VCaP (cell line): ENCODE results near the gene ARHGAP35.
"Not testable (repeated sequence)": the region's sequence is repeated elsewhere in the genome, so short reads cannot be mapped to it uniquely, and the experiment has no call there.

Experiments
- H3K27ac ChIP-seq: fragments of 450-650 bp; 2 replicates; pipeline ENCODE4 v1.5.1; 2017
- CTCF ChIP-seq: fragments of 450-650 bp; conservative IDR thresholded peaks from 2 replicates; pipeline ENCODE4 v1.5.1; 2017; ENCODE audit warnings: mild to moderate bottlenecking, moderate library complexity

Gene ARHGAP35

GRCh38 chr19:46847528-46847927, 13.3 kb upstream of the ARHGAP35 start:
- TF ChIP-seq CTCF, result no peak
- H3K27ac ChIP-seq, result no peak overlapping the region

GRCh38 chr19:46848389-46848788, 12.4 kb upstream of the ARHGAP35 start:
- no peak overlapping the region; the same call in 1 of the 2 replicates for H3K27ac ChIP-seq
- no peak for TF ChIP-seq CTCF

DNA sequence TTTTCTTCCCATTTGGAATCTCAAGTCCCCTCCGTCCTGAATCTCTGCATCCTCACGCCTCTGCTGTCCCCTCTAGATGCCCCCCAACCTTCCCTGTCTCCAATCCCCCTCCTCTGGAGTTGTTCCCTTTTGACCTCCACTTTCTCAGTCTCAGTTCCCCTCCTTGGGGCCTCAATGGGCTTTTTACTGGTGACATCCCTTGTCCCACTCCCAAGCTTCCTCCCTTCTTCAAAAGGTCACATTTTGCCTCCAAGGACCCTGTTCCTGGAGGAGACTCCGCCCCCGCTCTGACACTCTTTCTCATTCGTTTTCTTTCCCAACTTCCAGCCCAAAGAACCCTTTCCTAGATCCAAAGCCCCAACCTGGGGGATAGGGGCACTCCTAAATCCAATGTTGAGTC, 11.2 kb upstream of the ARHGAP35 start:
- H3K27ac ChIP-seq, result peak overlapping the region; percentile 83

GRCh38 chr19:46850228-46851203, 10.3 kb upstream of the ARHGAP35 start, which contains the start of gene AP2S1:
AP2S1 (minus strand) TSS chr19:46850846; CDS start chr19:46850766, 80 bp downstream.
- H3K27ac ChIP-seq, result peak within 1 kb of the TSS; percentile 83
- TF ChIP-seq CTCF, result no peak

More for the DNA sequence above, 11.2 kb upstream of the ARHGAP35 start:
- no peak for TF ChIP-seq CTCF

DNA sequence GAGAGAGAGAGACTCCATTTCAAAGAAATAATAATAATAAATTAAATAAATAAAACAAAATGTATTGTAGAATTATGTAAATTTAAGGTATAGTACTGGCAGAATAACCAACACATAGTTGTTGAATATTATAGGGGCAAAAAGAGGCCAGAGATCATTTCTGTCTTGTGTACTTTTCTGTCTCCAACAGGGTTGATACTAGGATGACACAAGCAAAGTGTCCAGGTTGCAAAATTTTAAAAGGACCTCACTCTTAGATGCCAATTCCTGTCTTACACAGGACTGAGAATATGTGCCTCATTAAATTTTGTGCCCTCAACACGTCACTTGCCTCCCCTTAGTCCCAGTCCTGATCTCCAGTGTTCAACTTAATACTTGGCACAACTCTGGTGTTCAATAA, 8.0 kb upstream of the ARHGAP35 start:
- TF ChIP-seq CTCF, result no peak
- H3K27ac ChIP-seq, result no peak overlapping the region

DNA sequence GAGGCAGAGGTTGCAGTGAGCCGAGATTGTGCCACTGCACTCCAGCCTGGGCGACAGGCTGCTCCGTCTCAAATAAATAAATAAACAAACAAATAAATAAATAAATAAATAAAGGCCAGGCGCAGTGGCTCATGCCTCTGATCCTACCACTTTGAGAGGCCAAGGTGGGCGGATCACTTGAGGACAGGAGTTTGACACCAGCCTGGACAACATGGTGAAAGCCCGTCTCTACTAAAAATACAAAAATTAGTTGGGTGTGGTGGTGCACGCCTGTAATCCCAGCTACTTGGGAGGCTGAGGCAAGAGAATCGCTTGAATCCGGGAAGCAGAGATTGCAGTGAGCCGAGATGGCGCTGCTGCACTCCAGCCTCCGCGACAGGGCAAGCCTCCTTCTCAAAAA, 6.1 kb upstream of the ARHGAP35 start:
- not testable (repeated sequence) for H3K27ac ChIP-seq

GRCh38 chr19:46856062-46857022, 4.5 kb upstream of the ARHGAP35 start:
- TF ChIP-seq CTCF, result peak; percentile 92
- peak overlapping the region; percentile 80 for H3K27ac ChIP-seq
